HEK293 (cell line): Measurements from ENCODE around the gene CELA2A.

Experiments
- CTCF ChIA-PET: fragments of 350-600 bp; formaldehyde crosslinking; extraction: SDS; loops from one replicate; lab custom pipeline; 2021; ENCODE audit warnings: antibody characterized with exemption; lab: Yijun Ruan, JAX
- POLR2A ChIA-PET: fragments of 300-600 bp; formaldehyde crosslinking; extraction: SDS; loops from one replicate; lab custom pipeline; 2020; ENCODE audit warnings: antibody characterized with exemption, inconsistent platforms; lab: Yijun Ruan, JAX
- H3K27ac ChIP-seq: fragments of 200-500 bp; sonication (Bioruptor generic); 2 replicates; pipeline ENCODE4 v1.5.1; 2014; ENCODE audit warnings: low read depth, low read length, control low read depth, inconsistent platforms; ENCODE audit errors: extremely low read depth
- H3K36me3 ChIP-seq, 2 experiments: fragments of 200-500 bp in 1 of 2; sonication (Bioruptor generic) in 1 of 2; 1 replicate in 1 of 2; 2 replicates in 1 of 2; pipeline ENCODE4 v1.5.1; 2014 to 2017; ENCODE audit warnings: inconsistent platforms in 2 of 2, low read length in 2 of 2; ENCODE audit not compliant: control insufficient read depth in 2 of 2, insufficient read depth in 1 of 2
- H3K4me1 ChIP-seq: fragments of 200-500 bp; sonication (Bioruptor generic); 2 replicates; pipeline ENCODE4 v1.5.1; 2014; ENCODE audit warnings: mild to moderate bottlenecking, low read length, inconsistent platforms; ENCODE audit not compliant: control insufficient read depth, insufficient read depth
- H3K4me3 ChIP-seq: 2 replicates; pipeline ENCODE4 v1.5.1; 2011; ENCODE audit warnings: low read depth, mild to moderate bottlenecking, control low read depth, low read length, moderate library complexity
- H3K9me3 ChIP-seq: fragments of 200-500 bp; sonication (Bioruptor generic); 2 replicates; pipeline ENCODE4 v1.5.1; 2014; ENCODE audit warnings: low read depth, low read length, inconsistent platforms; ENCODE audit not compliant: control insufficient read depth, insufficient read depth
- BCL11A ChIP-seq: fragments of 450-650 bp; formaldehyde crosslinking; IDR thresholded peaks from 2 replicates; pipeline ENCODE4 v1.5.1; 2016; ENCODE audit warnings: low read depth, missing biosample characterization, missing genetic modification characterization
- EGR2 ChIP-seq: fragments of 450-650 bp; formaldehyde crosslinking; IDR thresholded peaks from 2 replicates; pipeline ENCODE4 v1.5.1; 2016; ENCODE audit warnings: low read depth, missing biosample characterization, missing genetic modification characterization
- FEZF1 ChIP-seq: fragments of 450-650 bp; formaldehyde crosslinking; IDR thresholded peaks from 2 replicates; pipeline ENCODE4 v1.5.1; 2016; ENCODE audit warnings: missing biosample characterization, missing genetic modification characterization
- GLIS1 ChIP-seq: fragments of 450-650 bp; formaldehyde crosslinking; IDR thresholded peaks from 2 replicates; pipeline ENCODE4 v1.5.1; 2016; ENCODE audit warnings: missing biosample characterization, missing genetic modification characterization
- GLIS2 ChIP-seq: fragments of 450-650 bp; formaldehyde crosslinking; IDR thresholded peaks from 2 replicates; pipeline ENCODE4 v1.5.1; 2016; ENCODE audit warnings: missing biosample characterization, missing genetic modification characterization
- KLF1 ChIP-seq: fragments of 450-650 bp; formaldehyde crosslinking; IDR thresholded peaks from 2 replicates; pipeline ENCODE4 v1.5.1; 2016; ENCODE audit warnings: missing biosample characterization, missing genetic modification characterization
- KLF9 ChIP-seq: fragments of 450-650 bp; formaldehyde crosslinking; IDR thresholded peaks from 2 replicates; pipeline ENCODE4 v1.5.1; 2016; ENCODE audit warnings: missing biosample characterization, missing genetic modification characterization, low read depth
- MYNN ChIP-seq: fragments of 450-650 bp; formaldehyde crosslinking; IDR thresholded peaks from 2 replicates; pipeline ENCODE4 v1.5.1; 2016; ENCODE audit warnings: missing biosample characterization, missing genetic modification characterization, borderline replicate concordance
- SCRT2 ChIP-seq: fragments of 450-650 bp; formaldehyde crosslinking; IDR thresholded peaks from 2 replicates; pipeline ENCODE4 v1.5.1; 2016; ENCODE audit warnings: missing biosample characterization, missing genetic modification characterization
- SP2 ChIP-seq: fragments of 450-650 bp; formaldehyde crosslinking; IDR thresholded peaks from 2 replicates; pipeline ENCODE4 v1.5.1; 2016; ENCODE audit warnings: missing biosample characterization, missing genetic modification characterization
- SP7 ChIP-seq: fragments of 450-650 bp; formaldehyde crosslinking; IDR thresholded peaks from 2 replicates; pipeline ENCODE4 v1.5.1; 2016; ENCODE audit warnings: missing biosample characterization, missing genetic modification characterization
- ZEB2 ChIP-seq: fragments of 450-650 bp; formaldehyde crosslinking; IDR thresholded peaks from 2 replicates; pipeline ENCODE4 v1.5.1; 2016; ENCODE audit warnings: missing biosample characterization, missing genetic modification characterization
- ZFHX2 ChIP-seq: fragments of 450-650 bp; formaldehyde crosslinking; conservative IDR thresholded peaks from 2 replicates; pipeline ENCODE4 v1.5.1; 2016; ENCODE audit warnings: missing biosample characterization, missing genetic modification characterization
- ZIC2 ChIP-seq: fragments of 450-650 bp; formaldehyde crosslinking; IDR thresholded peaks from 2 replicates; pipeline ENCODE4 v1.5.1; 2016; ENCODE audit warnings: missing biosample characterization, missing genetic modification characterization
- ZNF121 ChIP-seq: fragments of 450-650 bp; formaldehyde crosslinking; IDR thresholded peaks from 2 replicates; pipeline ENCODE4 v1.5.1; 2016; ENCODE audit warnings: missing biosample characterization, missing genetic modification characterization
- ZNF133 ChIP-seq: fragments of 450-650 bp; formaldehyde crosslinking; IDR thresholded peaks from 2 replicates; pipeline ENCODE4 v1.5.1; 2016; ENCODE audit warnings: missing biosample characterization, missing genetic modification characterization
- ZNF24 ChIP-seq: fragments of 450-650 bp; formaldehyde crosslinking; IDR thresholded peaks from 2 replicates; pipeline ENCODE4 v1.5.1; 2016; ENCODE audit warnings: missing biosample characterization, missing genetic modification characterization
- ZNF274 ChIP-seq, 2 experiments: fragments of 200-500 bp in 1 of 2; fragments of 450-650 bp in 1 of 2; sonication (Bioruptor generic) in 1 of 2; formaldehyde crosslinking in 1 of 2; IDR thresholded peaks; 2 replicates each; pipeline versions ENCODE4 v1.5.1 to v1.6.1; 2014 to 2016; ENCODE audit warnings: borderline replicate concordance in 1 of 2, inconsistent platforms in 1 of 2, low read length in 1 of 2, missing biosample characterization in 1 of 2, missing genetic modification characterization in 1 of 2
- ZNF560 ChIP-seq: fragments of 450-650 bp; formaldehyde crosslinking; IDR thresholded peaks from 2 replicates; pipeline ENCODE4 v1.5.1; 2017; ENCODE audit warnings: missing biosample characterization, missing genetic modification characterization, borderline replicate concordance
- ZNF792 ChIP-seq: fragments of 450-650 bp; formaldehyde crosslinking; IDR thresholded peaks from 2 replicates; pipeline ENCODE4 v1.5.1; 2016; ENCODE audit warnings: missing biosample characterization, missing genetic modification characterization
- TF ChIP-seq, protein P1 (sequence below): fragments of 450-650 bp; formaldehyde crosslinking; IDR thresholded peaks from 2 replicates; pipeline ENCODE4 v1.5.1; 2016; ENCODE audit warnings: missing biosample characterization, missing genetic modification characterization
- TF ChIP-seq, protein P2 (sequence below): fragments of 450-650 bp; formaldehyde crosslinking; IDR thresholded peaks from 2 replicates; pipeline ENCODE4 v1.5.1; 2016; ENCODE audit warnings: missing biosample characterization, missing genetic modification characterization
- TF ChIP-seq, protein P3 (sequence below): fragments of 450-650 bp; formaldehyde crosslinking; IDR thresholded peaks from 2 replicates; pipeline ENCODE4 v1.5.1; 2016; ENCODE audit warnings: missing biosample characterization, missing genetic modification characterization
- TF ChIP-seq, protein P4 (sequence below): fragments of 450-650 bp; formaldehyde crosslinking; IDR thresholded peaks from 2 replicates; pipeline ENCODE4 v1.5.1; 2016; ENCODE audit warnings: missing biosample characterization, missing genetic modification characterization

The CELA2A gene

DNA sequence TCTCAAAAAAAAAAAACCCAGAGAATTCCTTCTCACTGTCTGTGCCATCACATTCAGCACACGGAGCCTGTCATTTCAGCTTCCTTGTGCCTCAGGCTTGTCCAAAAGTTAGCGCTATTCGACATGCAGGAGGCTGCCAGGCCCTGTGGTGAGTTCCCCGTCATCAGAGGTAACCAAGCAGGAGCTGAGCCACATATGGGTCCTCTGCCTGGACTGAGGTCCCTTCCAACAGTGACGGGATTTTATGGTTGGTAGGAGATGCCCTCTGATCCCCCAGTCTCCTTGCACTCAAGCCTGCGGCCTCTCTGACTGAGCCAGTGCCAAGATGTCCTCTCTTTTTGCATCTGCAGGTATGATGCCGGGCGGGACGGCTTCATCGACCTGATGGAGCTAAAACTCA, 31.0 kb upstream of the CELA2A start:
- Histone ChIP-seq H3K9me3 (no peaks in the 10 kb centered on the region; the same call in 1 of the 2 replicates), H3K27ac (no peak overlapping the region), H3K36me3 (peaks cover 0 to 36% of the 10 kb centered on the region in 2 experiments; a peak in 1 of 3 replicates), H3K4me3 (no peak overlapping the region), H3K4me1 (no peaks in the 10 kb centered on the region)
- POLR2A ChIA-PET: no interaction called here
- CTCF ChIA-PET: interaction anchor here (0.6 to 8.5 kb wide), 3 partner anchors 48 to 426 kb away, joined by 3 to 145 read pairs (median 5); no protein-coding TSS in a partner anchor
- TF ChIP-seq, protein P1, sequence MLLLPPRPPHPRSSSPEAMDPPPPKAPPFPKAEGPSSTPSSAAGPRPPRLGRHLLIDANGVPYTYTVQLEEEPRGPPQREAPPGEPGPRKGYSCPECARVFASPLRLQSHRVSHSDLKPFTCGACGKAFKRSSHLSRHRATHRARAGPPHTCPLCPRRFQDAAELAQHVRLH: peak; percentile 53; the same call in 1 of the 2 replicates
- TF ChIP-seq ZNF560 (tag by site-specific recombination): no peak

DNA sequence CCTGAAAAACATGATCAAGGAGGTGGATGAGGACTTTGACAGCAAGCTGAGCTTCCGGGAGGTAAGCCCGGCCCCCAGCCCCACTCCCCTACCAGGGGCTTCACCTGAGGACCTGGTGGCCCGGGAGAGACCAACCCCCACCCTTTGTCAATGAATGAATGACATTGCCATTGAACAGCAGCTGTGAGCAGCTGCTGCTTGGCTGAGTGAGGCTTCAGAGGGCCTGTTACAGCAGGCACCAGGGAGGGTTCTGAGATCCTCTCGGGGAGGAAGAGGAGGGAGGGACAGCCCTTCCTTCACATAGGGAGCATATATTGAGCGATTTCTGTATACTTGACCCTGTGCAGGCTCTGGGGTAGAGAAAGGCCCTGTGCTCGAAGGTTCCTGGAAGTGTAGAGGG, 30.6 kb upstream of the CELA2A start:
- Histone ChIP-seq H3K4me1 (no peaks in the 10 kb centered on the region), H3K27ac (no peak overlapping the region), H3K36me3 (peaks cover 0 to 36% of the 10 kb centered on the region in 2 experiments; a peak in 1 of 3 replicates), H3K4me3 (no peak overlapping the region), H3K9me3 (no peaks in the 10 kb centered on the region; the same call in 1 of the 2 replicates)
- no peak for TF ChIP-seq BCL11A
- TF ChIP-seq ZEB2: no peak
- TF ChIP-seq ZNF133 (tag by site-specific recombination): no peak
- ChIA-PET CTCF (interaction anchor here (0.6 to 8.5 kb wide), 4 partner anchors 47 to 425 kb away, joined by 3 to 145 read pairs (median 4); no protein-coding TSS in a partner anchor), POLR2A (no interaction called here)

DNA sequence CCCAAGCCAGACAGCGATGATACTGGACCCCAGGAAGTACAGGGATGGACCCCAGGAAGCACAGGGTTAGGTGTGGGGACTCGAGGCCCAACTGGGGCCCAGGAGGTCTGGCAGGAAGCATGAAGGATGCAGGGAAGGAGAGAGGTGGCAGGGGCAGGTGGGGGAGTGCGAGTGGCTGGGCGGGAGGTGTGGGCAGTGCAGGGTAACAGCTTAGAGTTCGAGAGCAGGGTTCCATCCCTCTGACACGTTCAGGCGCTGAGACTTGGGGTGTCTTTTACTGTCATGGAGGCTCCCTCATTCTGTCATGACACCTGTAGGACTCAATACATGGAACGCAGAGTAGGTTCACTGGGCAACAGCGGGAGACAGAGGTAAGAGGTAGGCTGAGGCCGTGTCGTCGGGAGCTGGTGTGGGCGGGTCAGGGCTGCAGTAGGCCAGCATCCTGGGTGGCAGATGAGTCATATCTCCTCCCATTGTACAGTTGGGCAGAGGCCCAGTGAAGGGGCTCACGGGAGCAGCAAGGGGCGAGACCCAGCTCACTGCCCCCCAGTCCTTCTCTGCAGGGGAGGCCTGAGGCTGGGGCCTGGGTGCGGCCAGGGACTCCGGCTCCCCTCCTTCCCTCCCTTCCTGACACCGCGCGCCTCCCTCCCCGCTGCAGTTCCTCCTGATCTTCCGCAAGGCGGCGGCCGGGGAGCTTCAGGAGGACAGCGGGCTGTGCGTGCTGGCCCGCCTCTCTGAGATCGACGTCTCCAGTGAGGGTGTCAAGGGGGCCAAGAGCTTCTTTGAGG, 29.8 kb upstream of the CELA2A start:
- Histone ChIP-seq H3K36me3 (peaks cover 0 to 36% of the 10 kb centered on the region in 2 experiments; a peak in 1 of 3 replicates), H3K4me1 (no peaks in the 10 kb centered on the region), H3K27ac (no peak overlapping the region), H3K4me3 (no peak overlapping the region), H3K9me3 (no peaks in the 10 kb centered on the region)
- ChIA-PET CTCF (interaction anchor here (0.5 to 8.5 kb wide), 4 partner anchors 12 to 122 kb away, joined by 3 to 145 read pairs (median 4); no protein-coding TSS in a partner anchor), POLR2A (no interaction called here)
- TF ChIP-seq SP7 (tag by site-specific recombination): peak; percentile 49; the same call in 1 of the 2 replicates
- TF ChIP-seq ZNF792 (tag by site-specific recombination): no peak
- TF ChIP-seq ZEB2: 0 out of 2 replicates have a peak, but pooled peaks have one; percentile 16
- TF ChIP-seq KLF9 (tag by site-specific recombination): 0 out of 2 replicates have a peak, but pooled peaks have one; percentile 14
- TF ChIP-seq MYNN (tag by site-specific recombination): no peak
- peak; percentile 27; the same call in 1 of the 2 replicates for TF ChIP-seq SP2 (tag by site-specific recombination)
- TF ChIP-seq FEZF1 (tag by site-specific recombination): no peak
- 0 out of 2 replicates have a peak, but pooled peaks have one; percentile 26 for TF ChIP-seq KLF1 (tag by site-specific recombination)
- no peak for TF ChIP-seq ZNF24 (tag by site-specific recombination)
- TF ChIP-seq ZNF121 (tag by site-specific recombination): no peak
- TF ChIP-seq GLIS2: peak; percentile 69
- peak; percentile 91 for TF ChIP-seq ZFHX2 (tag by site-specific recombination)
- TF ChIP-seq ZNF274 (IDR thresholded peaks at IDR 0.05; ENCODE audit: low read length): no peak
- TF ChIP-seq ZNF274 (tag by site-specific recombination; IDR thresholded peaks at IDR 0.05; ENCODE audit: borderline replicate concordance): no peak
- peak; percentile 76 for TF ChIP-seq ZIC2 (tag by site-specific recombination)
- TF ChIP-seq, protein P2, sequence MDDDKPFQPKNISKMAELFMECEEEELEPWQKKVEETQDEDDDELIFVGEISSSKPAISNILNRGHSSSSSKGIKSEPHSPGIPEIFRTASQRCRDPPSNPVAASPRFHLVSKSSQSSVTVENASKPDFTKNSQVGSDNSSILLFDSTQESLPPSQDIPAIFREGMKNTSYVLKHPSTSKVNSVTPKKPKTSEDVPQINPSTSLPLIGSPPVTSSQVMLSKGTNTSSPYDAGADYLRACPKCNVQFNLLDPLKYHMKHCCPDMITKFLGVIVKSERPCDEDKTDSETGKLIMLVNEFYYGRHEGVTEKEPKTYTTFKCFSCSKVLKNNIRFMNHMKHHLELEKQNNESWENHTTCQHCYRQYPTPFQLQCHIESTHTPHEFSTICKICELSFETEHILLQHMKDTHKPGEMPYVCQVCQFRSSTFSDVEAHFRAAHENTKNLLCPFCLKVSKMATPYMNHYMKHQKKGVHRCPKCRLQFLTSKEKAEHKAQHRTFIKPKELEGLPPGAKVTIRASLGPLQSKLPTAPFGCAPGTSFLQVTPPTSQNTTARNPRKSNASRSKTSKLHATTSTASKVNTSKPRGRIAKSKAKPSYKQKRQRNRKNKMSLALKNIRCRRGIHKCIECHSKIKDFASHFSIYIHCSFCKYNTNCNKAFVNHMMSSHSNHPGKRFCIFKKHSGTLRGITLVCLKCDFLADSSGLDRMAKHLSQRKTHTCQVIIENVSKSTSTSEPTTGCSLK (tag by site-specific recombination): no peak
- TF ChIP-seq EGR2 (tag by site-specific recombination): peak; percentile 80
- TF ChIP-seq GLIS1 (tag by site-specific recombination): peak; percentile 93
- peak; percentile 46 for TF ChIP-seq SCRT2
- TF ChIP-seq, protein P3, sequence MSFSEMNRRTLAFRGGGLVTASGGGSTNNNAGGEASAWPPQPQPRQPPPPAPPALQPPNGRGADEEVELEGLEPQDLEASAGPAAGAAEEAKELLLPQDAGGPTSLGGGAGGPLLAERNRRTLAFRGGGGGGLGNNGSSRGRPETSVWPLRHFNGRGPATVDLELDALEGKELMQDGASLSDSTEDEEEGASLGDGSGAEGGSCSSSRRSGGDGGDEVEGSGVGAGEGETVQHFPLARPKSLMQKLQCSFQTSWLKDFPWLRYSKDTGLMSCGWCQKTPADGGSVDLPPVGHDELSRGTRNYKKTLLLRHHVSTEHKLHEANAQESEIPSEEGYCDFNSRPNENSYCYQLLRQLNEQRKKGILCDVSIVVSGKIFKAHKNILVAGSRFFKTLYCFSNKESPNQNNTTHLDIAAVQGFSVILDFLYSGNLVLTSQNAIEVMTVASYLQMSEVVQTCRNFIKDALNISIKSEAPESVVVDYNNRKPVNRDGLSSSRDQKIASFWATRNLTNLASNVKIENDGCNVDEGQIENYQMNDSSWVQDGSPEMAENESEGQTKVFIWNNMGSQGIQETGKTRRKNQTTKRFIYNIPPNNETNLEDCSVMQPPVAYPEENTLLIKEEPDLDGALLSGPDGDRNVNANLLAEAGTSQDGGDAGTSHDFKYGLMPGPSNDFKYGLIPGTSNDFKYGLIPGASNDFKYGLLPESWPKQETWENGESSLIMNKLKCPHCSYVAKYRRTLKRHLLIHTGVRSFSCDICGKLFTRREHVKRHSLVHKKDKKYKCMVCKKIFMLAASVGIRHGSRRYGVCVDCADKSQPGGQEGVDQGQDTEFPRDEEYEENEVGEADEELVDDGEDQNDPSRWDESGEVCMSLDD (tag by site-specific recombination): 0 out of 2 replicates have a peak, but pooled peaks have one; percentile 13
- TF ChIP-seq, protein P4, sequence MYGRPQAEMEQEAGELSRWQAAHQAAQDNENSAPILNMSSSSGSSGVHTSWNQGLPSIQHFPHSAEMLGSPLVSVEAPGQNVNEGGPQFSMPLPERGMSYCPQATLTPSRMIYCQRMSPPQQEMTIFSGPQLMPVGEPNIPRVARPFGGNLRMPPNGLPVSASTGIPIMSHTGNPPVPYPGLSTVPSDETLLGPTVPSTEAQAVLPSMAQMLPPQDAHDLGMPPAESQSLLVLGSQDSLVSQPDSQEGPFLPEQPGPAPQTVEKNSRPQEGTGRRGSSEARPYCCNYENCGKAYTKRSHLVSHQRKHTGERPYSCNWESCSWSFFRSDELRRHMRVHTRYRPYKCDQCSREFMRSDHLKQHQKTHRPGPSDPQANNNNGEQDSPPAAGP (tag by site-specific recombination): peak; percentile 72; the same call in 1 of the 2 replicates
